AG04450 (cell line): Measurements from ENCODE around the gene RARG. TPM values are rescaled to one million over a fixed set of nuclear protein-coding genes. Genes with fewer than 3 reads are reported as not detected.

Experiments
- CTCF ChIA-PET: fragments of 300-600, 350-600 bp; formaldehyde crosslinking; extraction: SDS; loops from one replicate; lab custom pipeline; 2022; ENCODE audit warnings: antibody characterized with exemption, inconsistent platforms; lab: Charles Lee
- POLR2A ChIA-PET: fragments of 350-600 bp; formaldehyde crosslinking; extraction: SDS; loops from one replicate; lab custom pipeline; 2021; ENCODE audit warnings: antibody characterized with exemption, inconsistent platforms; lab: Yijun Ruan, JAX
- DNase-seq: peaks from one replicate; pipeline ENCODE4 v3.0.0-alpha.2; 2011; ENCODE audit warnings: low read depth, low spot score
- H3K27ac ChIP-seq: one replicate; pipeline ENCODE4 v1.5.1; 2012; ENCODE audit warnings: low read depth, low read length, control low read depth
- H3K27me3 ChIP-seq: one replicate; pipeline ENCODE4 v1.6.0; 2012; ENCODE audit warnings: low read length; ENCODE audit not compliant: control insufficient read depth, insufficient read depth
- H3K4me3 ChIP-seq: 2 replicates; pipeline ENCODE4 v1.5.1; 2011; ENCODE audit warnings: mild to moderate bottlenecking, low read depth, low read length, control low read depth
- H3K9me3 ChIP-seq: 2 replicates; pipeline ENCODE4 v1.5.1; 2012; ENCODE audit warnings: low read length; ENCODE audit not compliant: control insufficient read depth, insufficient read depth
- CTCF ChIP-seq: IDR thresholded peaks from 2 replicates; pipeline ENCODE4 v1.5.1; 2011; ENCODE audit warnings: low read depth, low read length, control low read depth, inconsistent platforms
- polyA plus RNA-seq: library from polyadenylated mRNA; depleted of rRNA; stranded (reverse); fragments of >200 nt; gene quantifications from 2 replicates; pipeline ENCODE4 v1.2.3, GENCODE V29; 2011

RARG gene
- polyA plus RNA-seq, 1 experiment, result 20.1 TPM

GRCh38 chr12:53225635-53226424 lies 6.2 kb downstream of the RARG start:
- Histone ChIP-seq H3K27ac (no peak overlapping the region), H3K9me3 (no peaks in the 10 kb centered on the region), H3K27me3 (no peaks in the 10 kb centered on the region), H3K4me3 (no peak overlapping the region)
- no peak for TF ChIP-seq CTCF
- POLR2A ChIA-PET, result no interaction called here
- CTCF ChIA-PET, result interaction anchor here (1.1 to 1.5 kb wide), 2 partner anchors 12 to 126 kb away, joined by 3 to 6 read pairs; no protein-coding TSS in a partner anchor
- DNase-seq, result no peak

- ChIA-PET POLR2A (no interaction called here), CTCF (interaction anchor here (0.5 to 1.5 kb wide), 3 partner anchors 11 to 321 kb away, joined by 3 to 6 read pairs (median 3); no protein-coding TSS in a partner anchor)
- no peak overlapping the region for H3K27ac ChIP-seq
- no peaks in the 10 kb centered on the region for H3K9me3 ChIP-seq
- H3K4me3 ChIP-seq, result no peak overlapping the region
- no peak for TF ChIP-seq CTCF
- H3K27me3 ChIP-seq, result no peaks in the 10 kb centered on the region
- no peak for DNase-seq
These were observed 6.9 kb downstream of the RARG start for GRCh38 chr12:53224897-53225634.

- TF ChIP-seq CTCF, result peak; percentile 39
- no peaks in the 10 kb centered on the region for H3K27me3 ChIP-seq
- H3K27ac ChIP-seq, result no peak overlapping the region
- no peak overlapping the region for H3K4me3 ChIP-seq
- CTCF ChIA-PET, result interaction anchor here (0.8 to 1.5 kb wide), 3 partner anchors 12 to 177 kb away, joined by 3 read pairs; no protein-coding TSS in a partner anchor
- no peaks in the 10 kb centered on the region; the same call in 1 of the 2 replicates for H3K9me3 ChIP-seq
- DNase-seq, result no peak
- POLR2A ChIA-PET, result no interaction called here
These were observed 7.7 kb downstream of the RARG start for GRCh38 chr12:53224061-53224896.

- CTCF ChIA-PET, result interaction anchor here (0.6 to 1.5 kb wide), 4 partner anchors 11 to 176 kb away, joined by 3 to 6 read pairs (median 3); no protein-coding TSS in a partner anchor
- DNase-seq, result no peak
- H3K27me3 ChIP-seq, result no peaks in the 10 kb centered on the region
- H3K9me3 ChIP-seq, result no peaks in the 10 kb centered on the region; the same call in 1 of the 2 replicates
- H3K4me3 ChIP-seq, result peak overlapping the region; percentile 3; the same call in 1 of the 2 replicates
- POLR2A ChIA-PET, result interaction anchor here (0.6 kb wide), 1 partner anchor 26 kb away, joined by 3 read pairs; no protein-coding TSS in a partner anchor
- H3K27ac ChIP-seq, result peak overlapping the region; percentile 57
- TF ChIP-seq CTCF, result no peak
These were observed 8.5 kb downstream of the RARG start for GRCh38 chr12:53223389-53224060.
